ENCODE measurements around the gene ADGRL2. TPM values are rescaled to one million over a fixed set of nuclear protein-coding genes. Genes with fewer than 3 reads are reported as not detected.

Gene ADGRL2
- total and polyA plus RNA-seq, 2 of the 4 experiments (the other 2 are of a cell fraction), result 17.0 to 42.7 TPM

DNA sequence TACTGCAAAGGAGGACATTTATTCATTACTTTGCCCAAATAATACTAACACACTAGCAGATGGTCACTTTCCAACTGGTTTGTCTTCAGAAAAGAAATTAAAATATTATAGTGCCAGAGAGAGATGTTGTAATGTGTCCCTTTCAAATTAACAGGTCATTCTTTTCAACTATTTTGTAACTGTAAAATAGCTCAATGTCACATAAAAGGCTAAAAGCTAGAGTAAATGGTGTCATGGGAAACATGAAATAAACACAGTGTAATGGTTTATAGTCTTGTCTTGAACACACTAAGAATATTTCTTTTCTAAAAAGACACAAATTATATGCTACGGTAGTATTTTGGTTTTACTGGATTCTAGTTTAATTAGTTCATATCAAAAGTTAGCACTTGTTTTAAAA lies 77.8 kb downstream of the ADGRL2 start:
- no peaks in the 10 kb centered on the region for H3K9me3 ChIP-seq (ENCODE audit: control insufficient read depth, insufficient read depth, low read length)
- no peak overlapping the region for H2BK15ac ChIP-seq (ENCODE audit: low read depth, low read length)
- no peak for ATAC-seq (ENCODE audit: low read depth)
- no peak overlapping the region for H2AK5ac ChIP-seq (ENCODE audit: low read depth, low read length)
- H4K8ac ChIP-seq (ENCODE audit: low read depth in 2 of 2, low read length in 2 of 2), result no peak overlapping the region
- in situ Hi-C loops (cut with MboI; ENCODE audit: low sequenced_read_pairs) (no loop called here), intact Hi-C loops (cut with micrococcal nuclease) (no loop called here), dilution Hi-C loops (cut with HindIII; ENCODE audit: low sequenced_read_pairs, unreplicated experiment) (no loop called here)
- no peak overlapping the region for H3K27ac ChIP-seq (ENCODE audit: insufficient read depth, low read length)
- H4K91ac ChIP-seq (ENCODE audit: insufficient read depth, low read depth, low read length), result no peak overlapping the region
- no TSS peak for BruUV-seq (replicated peaks)
- H2AK9ac ChIP-seq (replicated peaks; ENCODE audit: low read depth, low read length, poor library complexity), result no peak overlapping the region
- POLR2A ChIA-PET (ENCODE audit: unreplicated experiment), result no interaction called here
- H3K56ac ChIP-seq (ENCODE audit: extremely low read depth, insufficient read depth, low read length), result no peak overlapping the region
- H3K79me1 ChIP-seq (ENCODE audit: low read depth in 1 of 2, low read length in 2 of 2), result no peaks in the 10 kb centered on the region
- H3K14ac ChIP-seq (replicated peaks; ENCODE audit: low read depth, low read length), result no peak overlapping the region
- CTCF ChIA-PET, result no interaction called here
- no peak overlapping the region for H3K4me3 ChIP-seq (ENCODE audit: insufficient read depth, low read depth, low read length)
- H3K4me2 ChIP-seq (ENCODE audit: low read depth, low read length), result no peak overlapping the region
- no peak overlapping the region for H4K5ac ChIP-seq (ENCODE audit: low read depth, low read length)
- H2BK120ac ChIP-seq (ENCODE audit: low read depth, low read length), result no peak overlapping the region
- H3K36me3 ChIP-seq (ENCODE audit: control insufficient read depth, insufficient read depth, low read length), result no peaks in the 10 kb centered on the region
- WGBS, 2 experiments (ENCODE audit: extremely low coverage in 2 of 2, insufficient read length in 1 of 2), result no CpG with 5 or more reads among the region's 1 CpG
- no peak overlapping the region for H2BK20ac ChIP-seq (ENCODE audit: low read depth, low read length)
- H3K9me1 ChIP-seq (ENCODE audit: insufficient read depth, low read length), result no peaks in the 10 kb centered on the region
- H2AFZ ChIP-seq (replicated peaks; ENCODE audit: low read length, poor library complexity), result no peak overlapping the region
- no peak overlapping the region for H3K9ac ChIP-seq (ENCODE audit: low read depth, low read length)
- no peak overlapping the region for H2BK5ac ChIP-seq (ENCODE audit: low read depth, low read length, poor library complexity, severe bottlenecking)
- no peaks in the 10 kb centered on the region for H4K20me1 ChIP-seq (ENCODE audit: insufficient read depth, low read length)
- no peak overlapping the region for H3K18ac ChIP-seq (ENCODE audit: low read depth, low read length)
- no peak for DNase-seq
- peaks cover 2% of the 10 kb centered on the region; the same call in 1 of the 2 replicates for H3K4me1 ChIP-seq (ENCODE audit: control insufficient read depth, insufficient read depth, low read length)
- no peak overlapping the region for H3K23ac ChIP-seq (ENCODE audit: low read depth, low read length)
- no peak for TF ChIP-seq NFE2L2 (IDR thresholded peaks at IDR 0.05; ENCODE audit: low read depth, low read length)
- no peak overlapping the region for H3K4ac ChIP-seq (ENCODE audit: low read depth, low read length)
- no peaks in the 10 kb centered on the region for H3K27me3 ChIP-seq (ENCODE audit: control insufficient read depth, insufficient read depth, low read length)

Measured in IMR-90 (cell line).